GM23338 (cell line): ENCODE measurements around the gene EDN2.

ENCODE experiments used
- CREB1 ChIP-seq: fragments of 250-450 bp; sonication (Bioruptor Pico); IDR thresholded peaks from 2 replicates; pipeline ENCODE4 v1.5.0; 2020; ENCODE audit warnings: low read depth, mild to moderate bottlenecking, moderate library complexity
- CTCF ChIP-seq, 2 experiments: fragments of 200-600 bp in 1 of 2; sonication (generic) in 1 of 2; conservative IDR thresholded peaks; 2 replicates each; pipeline versions ENCODE4 v1.5.1 to v1.6.1; 2016 to 2017; ENCODE audit warnings: antibody characterized with exemption in 2 of 2, low read depth in 2 of 2, mild to moderate bottlenecking in 2 of 2, moderate library complexity in 1 of 2
- ETS1 ChIP-seq: IDR thresholded peaks from 2 replicates; pipeline ENCODE4 v1.6.1; 2016; ENCODE audit warnings: antibody characterized with exemption
- EZH2 ChIP-seq: fragments of 200-600 bp; sonication (generic); IDR thresholded peaks from one replicate; pipeline ENCODE4 v1.8.0; 2017; ENCODE audit warnings: antibody characterized with exemption, mild to moderate bottlenecking, low read depth; ENCODE audit not compliant: unreplicated experiment
- EZH2phosphoT487 ChIP-seq: fragments of 200-600 bp; sonication (generic); IDR thresholded peaks from one replicate; pipeline ENCODE4 v1.8.1; 2018; ENCODE audit warnings: antibody characterized with exemption; ENCODE audit not compliant: unreplicated experiment
- JUNB ChIP-seq: IDR thresholded peaks from one replicate; pipeline ENCODE4 v1.6.1; 2016; ENCODE audit warnings: antibody characterized with exemption; ENCODE audit not compliant: unreplicated experiment
- NANOG ChIP-seq: IDR thresholded peaks from 2 replicates; pipeline ENCODE4 v1.6.1; 2016; ENCODE audit warnings: antibody characterized with exemption, borderline replicate concordance
- POLR2AphosphoS5 ChIP-seq: IDR thresholded peaks from 2 replicates; pipeline ENCODE4 v1.6.1; 2016; ENCODE audit warnings: antibody characterized with exemption, low read depth
- REST ChIP-seq: IDR thresholded peaks from one replicate; pipeline ENCODE4 v1.6.1; 2018; ENCODE audit warnings: antibody characterized with exemption; ENCODE audit not compliant: unreplicated experiment
- STAT1 ChIP-seq: IDR thresholded peaks from one replicate; pipeline ENCODE4 v1.6.1; 2016; ENCODE audit warnings: antibody characterized with exemption; ENCODE audit not compliant: unreplicated experiment
- ZNF114 ChIP-seq: fragments of 250-450 bp; sonication (Bioruptor Pico); IDR thresholded peaks from 2 replicates; pipeline ENCODE4 v1.5.0; 2020; ENCODE audit warnings: mild to moderate bottlenecking, moderate library complexity
- ZNF331 ChIP-seq: fragments of 250-450 bp; sonication (Bioruptor Pico); IDR thresholded peaks from 2 replicates; pipeline ENCODE4 v1.5.0; 2020; ENCODE audit warnings: low read depth, mild to moderate bottlenecking, moderate library complexity
- ZNF462 ChIP-seq: fragments of 250-450 bp; sonication (Bioruptor Pico); IDR thresholded peaks from 2 replicates; pipeline ENCODE4 v1.5.0; 2020; ENCODE audit warnings: mild to moderate bottlenecking, moderate library complexity

GRCh38 chr1:41497056-41497440 lies 12.6 kb upstream of the EDN2 start:
- no peak for TF ChIP-seq CTCF (conservative IDR thresholded peaks at IDR 0.05; ENCODE audit: low read depth in 2 of 2)
- TF ChIP-seq POLR2AphosphoS5: no peak
- no peak for TF ChIP-seq JUNB
- TF ChIP-seq EZH2: no peak
- TF ChIP-seq CREB1 (CRISPR knock-in tag): no peak
- TF ChIP-seq ZNF331 (CRISPR knock-in tag): no peak
- TF ChIP-seq NANOG: no peak
- TF ChIP-seq STAT1: no peak
- TF ChIP-seq REST: no peak
- no peak for TF ChIP-seq ZNF462 (CRISPR knock-in tag)
- no peak for TF ChIP-seq ZNF114 (CRISPR knock-in tag)
- no peak for TF ChIP-seq EZH2phosphoT487
- TF ChIP-seq ETS1: no peak
